ENCODE data around the gene PRR13. TPM values are rescaled to one million over a fixed set of nuclear protein-coding genes. Genes with fewer than 3 reads are reported as not detected.

PRR13 gene
- total and polyA plus RNA-seq, 2 donors (not counting 3 experiments of a cell fraction or from before 2014, with no cell fraction given): 68.9 to 139 TPM

- H3K36me3 ChIP-seq (ENCODE audit: control insufficient read depth in 2 of 2, extremely low read depth in 1 of 2, insufficient read depth in 2 of 2, low read length in 2 of 2): peaks cover 62 to 78% of the 10 kb centered on the region in 2 experiments
- peaks cover 87% of the 10 kb centered on the region for H3K79me2 ChIP-seq (ENCODE audit: control insufficient read depth, insufficient read depth, low read length)
- intact Hi-C loops (cut with micrococcal nuclease): no loop called here
- no peaks in the 10 kb centered on the region for H3K9me3 ChIP-seq (replicated peaks; ENCODE audit: control insufficient read depth, insufficient read depth, low read length)
- ChIA-PET POLR2A (no interaction called here), CTCF (interaction anchor here (1.2 kb wide), 1 partner anchor 15 kb away, joined by 6 read pairs; no protein-coding TSS in a partner anchor)
- H2AFZ ChIP-seq (ENCODE audit: low read depth, low read length): no peak overlapping the region
- no peak overlapping the region for H3K27ac ChIP-seq (ENCODE audit: insufficient read depth, low read depth, low read length)
- H3K27me3 ChIP-seq (ENCODE audit: control insufficient read depth in 2 of 2, insufficient read depth in 2 of 2, low read length in 2 of 2): no peaks in the 10 kb centered on the region
- peaks cover 18% of the 10 kb centered on the region for H4K20me1 ChIP-seq (replicated peaks; ENCODE audit: control insufficient read depth, extremely low read depth, insufficient read depth, low read length)
- H3K9me1 ChIP-seq (replicated peaks; ENCODE audit: control insufficient read depth, extremely low read depth, insufficient read depth, low read length): no peaks in the 10 kb centered on the region
- TF ChIP-seq POLR2A (IDR thresholded peaks at IDR 0.05; ENCODE audit: low read depth, low read length) (no peak), MAX (IDR thresholded peaks at IDR 0.05; ENCODE audit: insufficient read depth, insufficient read length) (no peak), POLR2AphosphoS5 (IDR thresholded peaks at IDR 0.05; ENCODE audit: insufficient read depth, low read depth, low read length) (no peak), EZH2 (IDR thresholded peaks at IDR 0.05; ENCODE audit: borderline replicate concordance, low read depth, low read length, severe bottlenecking) (no peak), FOS (IDR thresholded peaks at IDR 0.05; ENCODE audit: borderline replicate concordance, insufficient read depth, low read length) (no peak), GATA2 (IDR thresholded peaks at IDR 0.05; ENCODE audit: insufficient read depth, insufficient read length, low read depth, low read length) (no peak), JUN (IDR thresholded peaks at IDR 0.05; ENCODE audit: borderline replicate concordance, insufficient read depth, insufficient read length, low read depth) (no peak), MYC (IDR thresholded peaks at IDR 0.05; ENCODE audit: low read depth, low read length) (no peak), CTCF (IDR thresholded peaks at IDR 0.05; ENCODE audit: extremely low read depth in 1 of 2, insufficient read depth in 1 of 2, low read depth in 1 of 2, low read length in 2 of 2) (no peak)
- DNase-seq (ENCODE audit: low read depth, low spot score): no peak
- no TSS peak for BruUV-seq (replicated peaks)
- no peak overlapping the region for H3K4me3 ChIP-seq (replicated peaks in 1 of 3; ENCODE audit: insufficient read depth in 1 of 3, low read depth in 1 of 3, low read length in 3 of 3)
- no peak overlapping the region for H3K4me2 ChIP-seq (ENCODE audit: insufficient read depth, low read length)
- FAIRE-seq: no peak
- no peak overlapping the region for H3K9ac ChIP-seq (replicated peaks; ENCODE audit: extremely low read depth, insufficient read depth, low read length)
- no peaks in the 10 kb centered on the region for H3K4me1 ChIP-seq (ENCODE audit: control insufficient read depth, extremely low read depth, insufficient read depth, low read length)
- dilution Hi-C loops (cut with MboI; ENCODE audit: extremely low pct_ligation_motif_present, low sequenced_read_pairs): no loop called here
Measured at GRCh38 chr12:53461591-53461990, 20.1 kb downstream of the PRR13 start.
